Subcutaneous adipose tissue (tissue), 4 donors: ENCODE measurements around the gene ARFGAP3. TPM values are rescaled to one million over a fixed set of nuclear protein-coding genes. Genes with fewer than 3 reads are reported as not detected.

Source experiments
- total RNA-seq, 4 donors: library from RNA; depleted of rRNA; stranded (reverse); fragments of >200 nt; gene quantifications; one replicate each; pipeline ENCODE4 v1.1.0, GENCODE V29; 2016
- TF ChIP-seq, protein P1 (sequence below): fragments of 450-650 bp; IDR thresholded peaks from one replicate; pipeline ENCODE4 v1.5.1; 2016; ENCODE audit warnings: low read depth, mild to moderate bottlenecking, control low read depth, antibody characterized with exemption, moderate library complexity

ARFGAP3 gene
- total RNA-seq, 4 donors from 2014 or later: 31.8 to 72.1 (median 50.8) TPM

DNA sequence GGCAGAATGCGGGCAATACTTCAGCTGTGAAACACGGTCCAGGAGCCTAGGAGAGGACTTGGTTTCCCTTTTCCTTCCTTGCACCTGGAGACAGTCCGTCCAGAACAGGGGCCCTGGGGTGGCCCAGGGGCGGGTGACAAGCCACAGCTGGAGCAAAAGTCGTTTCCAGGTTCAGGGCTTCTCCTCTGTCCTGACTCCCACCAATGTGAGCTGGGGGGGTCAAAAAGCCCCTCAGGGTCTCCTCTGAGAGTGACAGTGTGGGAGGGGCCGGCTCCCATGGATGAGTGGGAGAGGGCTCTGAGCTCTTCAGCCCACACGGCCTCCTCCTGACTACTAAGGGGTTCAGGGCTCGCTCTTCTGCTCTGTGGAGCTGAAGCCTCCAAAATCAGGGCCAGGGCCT lies 20.1 kb upstream of the ARFGAP3 start:
- TF ChIP-seq, protein P1, sequence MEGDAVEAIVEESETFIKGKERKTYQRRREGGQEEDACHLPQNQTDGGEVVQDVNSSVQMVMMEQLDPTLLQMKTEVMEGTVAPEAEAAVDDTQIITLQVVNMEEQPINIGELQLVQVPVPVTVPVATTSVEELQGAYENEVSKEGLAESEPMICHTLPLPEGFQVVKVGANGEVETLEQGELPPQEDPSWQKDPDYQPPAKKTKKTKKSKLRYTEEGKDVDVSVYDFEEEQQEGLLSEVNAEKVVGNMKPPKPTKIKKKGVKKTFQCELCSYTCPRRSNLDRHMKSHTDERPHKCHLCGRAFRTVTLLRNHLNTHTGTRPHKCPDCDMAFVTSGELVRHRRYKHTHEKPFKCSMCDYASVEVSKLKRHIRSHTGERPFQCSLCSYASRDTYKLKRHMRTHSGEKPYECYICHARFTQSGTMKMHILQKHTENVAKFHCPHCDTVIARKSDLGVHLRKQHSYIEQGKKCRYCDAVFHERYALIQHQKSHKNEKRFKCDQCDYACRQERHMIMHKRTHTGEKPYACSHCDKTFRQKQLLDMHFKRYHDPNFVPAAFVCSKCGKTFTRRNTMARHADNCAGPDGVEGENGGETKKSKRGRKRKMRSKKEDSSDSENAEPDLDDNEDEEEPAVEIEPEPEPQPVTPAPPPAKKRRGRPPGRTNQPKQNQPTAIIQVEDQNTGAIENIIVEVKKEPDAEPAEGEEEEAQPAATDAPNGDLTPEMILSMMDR: no peak

DNA sequence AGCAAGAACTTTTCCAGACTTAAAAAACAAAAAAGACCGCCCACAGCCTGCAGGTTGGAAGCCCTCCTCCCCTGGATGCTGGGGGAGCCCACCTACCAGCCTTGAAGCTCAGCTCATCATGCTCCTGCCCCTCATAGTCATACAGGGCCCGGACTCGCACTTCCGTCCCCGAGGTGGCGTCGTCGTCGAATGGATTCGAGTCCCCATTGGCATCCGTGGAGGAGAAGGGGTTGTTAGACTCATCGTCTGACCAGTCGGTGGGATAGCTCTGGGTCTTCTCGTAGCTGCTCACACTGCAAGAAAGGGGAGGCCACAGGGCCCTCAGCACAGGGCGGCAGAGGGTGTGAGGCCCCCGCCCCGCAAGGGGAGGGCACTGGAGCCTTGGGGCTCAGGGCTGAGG lies 19.0 kb upstream of the ARFGAP3 start:
- TF ChIP-seq, protein P1: no peak

DNA sequence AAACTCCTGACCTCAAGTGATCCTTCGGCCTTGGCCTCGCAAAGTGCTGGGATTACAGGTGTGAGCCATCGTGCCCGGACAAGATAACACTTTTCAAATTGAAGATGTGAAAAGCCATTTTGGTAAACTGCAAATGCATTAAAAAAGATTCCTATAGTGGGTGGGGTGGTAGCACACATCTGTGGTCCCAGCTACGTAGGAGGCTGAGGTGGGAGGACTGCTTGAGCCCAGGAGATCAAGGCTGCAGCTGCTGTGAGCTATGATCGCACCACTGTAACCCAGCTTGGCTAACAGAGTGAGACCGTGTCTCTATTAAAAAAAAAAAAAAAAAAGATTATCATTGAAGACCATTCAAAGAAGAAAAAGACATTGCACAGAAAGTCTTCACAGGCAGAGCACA lies 16.9 kb upstream of the ARFGAP3 start:
- TF ChIP-seq, protein P1: no peak

DNA sequence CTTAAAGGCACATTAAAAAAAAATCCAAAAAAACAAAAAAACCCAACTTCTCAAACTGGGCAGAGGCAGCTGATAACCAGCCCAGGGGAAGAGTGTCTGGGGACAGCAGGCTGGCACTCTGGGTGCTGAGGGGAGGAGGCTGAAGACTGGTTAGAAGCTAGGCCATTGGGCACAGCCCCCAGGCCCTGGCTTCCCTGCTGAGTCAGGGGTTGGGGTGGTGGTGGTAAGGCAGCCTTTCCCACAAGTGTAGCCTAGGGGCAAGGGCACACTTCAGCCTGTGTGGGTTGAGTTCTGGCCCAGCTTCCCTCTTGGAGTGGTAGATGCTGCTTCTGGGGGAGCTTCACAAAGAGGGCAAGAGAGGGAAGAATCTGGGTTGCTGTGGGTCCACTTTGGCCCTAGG lies 16.3 kb upstream of the ARFGAP3 start:
- TF ChIP-seq, protein P1: no peak

DNA sequence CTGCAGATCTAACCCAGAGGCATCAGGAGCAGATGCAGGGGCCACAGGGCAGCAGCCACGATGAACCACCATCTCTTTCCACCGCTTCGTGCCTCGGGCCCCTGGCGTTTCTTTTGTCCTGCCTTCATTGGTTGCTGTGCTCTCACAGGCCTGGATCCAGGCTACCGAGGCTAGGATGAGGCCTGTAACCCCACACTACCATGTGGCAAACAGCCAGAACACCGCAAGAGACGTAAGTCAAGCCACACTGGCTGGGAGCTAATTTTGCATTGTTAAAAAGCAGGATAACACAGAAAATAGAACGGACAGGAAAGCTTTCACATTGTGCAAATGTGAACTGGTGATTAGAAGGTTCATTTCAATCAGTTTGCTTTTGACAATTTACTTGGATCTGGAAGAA lies 15.7 kb upstream of the ARFGAP3 start:
- TF ChIP-seq, protein P1: no peak

DNA sequence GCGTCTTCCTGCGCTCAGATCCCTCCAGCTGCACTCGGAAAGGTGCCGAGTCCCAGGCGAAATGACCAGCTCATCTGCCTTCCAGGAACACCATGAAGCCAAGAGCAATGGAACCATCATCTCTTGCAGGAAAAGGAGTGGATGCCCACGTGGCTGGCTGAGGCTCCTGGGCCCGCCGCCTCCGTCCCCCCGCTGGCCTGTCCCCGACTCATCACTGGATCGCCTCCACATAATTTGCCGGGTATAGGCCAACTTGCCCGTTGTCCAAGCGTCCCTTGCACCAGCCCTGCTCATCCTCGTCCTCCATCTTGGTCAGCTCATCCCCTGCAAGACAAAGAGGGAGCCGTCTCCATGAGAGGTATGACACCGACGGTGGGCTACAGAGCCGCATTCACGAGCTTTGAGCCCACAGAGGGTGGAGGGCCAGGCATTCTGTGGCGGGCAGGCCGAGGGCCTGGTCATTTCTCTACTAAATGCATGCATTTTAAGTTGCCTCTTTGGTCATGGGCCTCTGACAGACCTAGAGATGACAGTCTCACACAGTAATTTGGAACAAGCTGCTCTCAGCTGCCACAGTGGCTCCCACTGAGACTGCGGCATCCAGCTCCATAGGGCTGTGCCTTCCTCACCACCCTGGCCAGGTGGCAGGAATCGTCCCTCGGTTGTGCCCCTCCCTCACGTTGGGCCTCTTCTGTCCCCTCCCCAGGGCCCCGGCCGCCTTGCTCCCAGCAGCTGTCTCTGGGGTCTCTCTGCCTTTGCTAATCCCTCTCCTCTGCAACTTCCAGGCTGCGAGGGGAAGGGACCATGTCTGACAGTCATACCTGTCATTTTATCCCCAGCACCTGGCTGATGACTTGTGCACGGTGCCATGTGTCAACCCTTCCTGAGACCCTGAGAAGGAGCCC lies 14.3 kb upstream of the ARFGAP3 start:
- TF ChIP-seq, protein P1: no peak

DNA sequence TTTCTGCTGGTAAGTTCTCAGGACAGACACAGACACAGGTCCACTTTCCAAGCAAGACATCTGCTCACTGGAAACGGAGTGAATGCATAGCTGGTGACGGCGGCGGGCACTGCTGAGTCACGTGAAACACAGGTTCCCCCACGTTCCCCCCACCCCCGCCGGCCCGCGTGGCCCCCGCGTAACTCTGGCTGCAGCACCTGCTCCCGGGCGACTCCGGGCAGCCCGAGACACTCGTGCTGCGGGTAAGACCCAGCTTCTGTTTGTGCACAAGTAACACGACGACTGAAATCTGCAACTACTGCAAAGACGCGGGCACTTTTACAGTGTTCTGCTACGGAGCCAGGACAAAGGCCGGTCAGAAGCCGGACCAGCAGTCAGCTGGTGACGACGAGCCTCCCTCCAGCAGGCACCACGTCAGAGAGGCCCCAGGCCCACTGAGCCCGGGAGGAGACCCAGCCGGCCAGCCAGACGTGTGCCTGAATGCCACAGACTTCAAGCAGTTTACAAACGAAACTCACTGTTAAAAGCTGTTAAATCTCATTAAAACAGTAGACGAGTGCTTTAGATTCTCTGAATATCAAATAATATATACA lies 12.9 kb upstream of the ARFGAP3 start:
- TF ChIP-seq, protein P1: no peak
